DOHH2 (cell line): ENCODE results near the gene ADAMTS12.

Experiments used
- H3F3A ChIP-seq: fragments of 200-600 bp; sonication (generic), shearing (Covaris generic); 2 replicates; pipeline ENCODE4 v1.6.0; 2016; ENCODE audit warnings: antibody characterized with exemption, mild to moderate bottlenecking; ENCODE audit not compliant: control insufficient read depth, insufficient read depth
- H3K27ac ChIP-seq: fragments of 200-600 bp; sonication (generic); 2 replicates; pipeline ENCODE4 v1.5.1; 2014; ENCODE audit warnings: low read depth, mild to moderate bottlenecking, low read length, moderate library complexity
- H3K27me3 ChIP-seq: fragments of 200-600 bp; sonication (generic); 2 replicates; pipeline ENCODE4 v1.6.1; 2014; ENCODE audit warnings: mild to moderate bottlenecking, low read length, mixed read lengths; ENCODE audit not compliant: control insufficient read depth
- H3K36me3 ChIP-seq: fragments of 200-600 bp; sonication (generic); 2 replicates; pipeline ENCODE4 v1.6.1; 2014; ENCODE audit warnings: mild to moderate bottlenecking, low read length, moderate library complexity, mixed read lengths; ENCODE audit not compliant: control insufficient read depth
- H3K4me1 ChIP-seq: fragments of 200-600 bp; sonication (generic); 2 replicates; pipeline ENCODE4 v1.6.1; 2014; ENCODE audit warnings: mild to moderate bottlenecking, low read length, mixed read lengths; ENCODE audit not compliant: control insufficient read depth
- H3K4me2 ChIP-seq: fragments of 200-600 bp; sonication (generic); 2 replicates; pipeline ENCODE4 v1.6.0; 2014; ENCODE audit warnings: mild to moderate bottlenecking, low read length, moderate library complexity
- H3K4me3 ChIP-seq: fragments of 200-600 bp; sonication (generic); 2 replicates; pipeline ENCODE4 v1.5.1; 2014; ENCODE audit warnings: mild to moderate bottlenecking, low read length, mixed read lengths
- H3K79me2 ChIP-seq: fragments of 200-600 bp; sonication (generic); 2 replicates; pipeline ENCODE4 v1.6.1; 2014; ENCODE audit warnings: mild to moderate bottlenecking, low read length, mixed read lengths; ENCODE audit not compliant: control insufficient read depth
- H3K9me2 ChIP-seq: fragments of 200-600 bp; sonication (generic); replicated peaks from 2 replicates; pipeline ENCODE4 v1.6.1; 2014; ENCODE audit warnings: mild to moderate bottlenecking, low read length, mixed read lengths; ENCODE audit not compliant: control insufficient read depth
- H3K9me3 ChIP-seq: fragments of 200-600 bp; sonication (generic); 2 replicates; pipeline ENCODE4 v1.6.1; 2014; ENCODE audit warnings: antibody characterized with exemption, low read length, mixed read lengths; ENCODE audit not compliant: control insufficient read depth, insufficient read depth
- H4K20me1 ChIP-seq: fragments of 200-600 bp; sonication (generic); 2 replicates; pipeline ENCODE4 v1.6.0; 2014; ENCODE audit warnings: low read depth, mild to moderate bottlenecking, antibody characterized with exemption, low read length, moderate library complexity; ENCODE audit not compliant: control insufficient read depth, insufficient read depth
- CTCF ChIP-seq: fragments of 200-600 bp; sonication (generic); IDR thresholded peaks from one replicate; pipeline ENCODE4 v1.5.1; 2014; ENCODE audit warnings: antibody characterized with exemption, mild to moderate bottlenecking, low read depth, low read length; ENCODE audit not compliant: poor library complexity, severe bottlenecking
- EZH2phosphoT487 ChIP-seq: fragments of 200-600 bp; sonication (generic); IDR thresholded peaks from 2 replicates; pipeline ENCODE4 v1.6.1; 2017; ENCODE audit warnings: borderline replicate concordance, mild to moderate bottlenecking, antibody characterized with exemption, low read length, moderate library complexity, mixed read lengths

ADAMTS12 gene

DNA sequence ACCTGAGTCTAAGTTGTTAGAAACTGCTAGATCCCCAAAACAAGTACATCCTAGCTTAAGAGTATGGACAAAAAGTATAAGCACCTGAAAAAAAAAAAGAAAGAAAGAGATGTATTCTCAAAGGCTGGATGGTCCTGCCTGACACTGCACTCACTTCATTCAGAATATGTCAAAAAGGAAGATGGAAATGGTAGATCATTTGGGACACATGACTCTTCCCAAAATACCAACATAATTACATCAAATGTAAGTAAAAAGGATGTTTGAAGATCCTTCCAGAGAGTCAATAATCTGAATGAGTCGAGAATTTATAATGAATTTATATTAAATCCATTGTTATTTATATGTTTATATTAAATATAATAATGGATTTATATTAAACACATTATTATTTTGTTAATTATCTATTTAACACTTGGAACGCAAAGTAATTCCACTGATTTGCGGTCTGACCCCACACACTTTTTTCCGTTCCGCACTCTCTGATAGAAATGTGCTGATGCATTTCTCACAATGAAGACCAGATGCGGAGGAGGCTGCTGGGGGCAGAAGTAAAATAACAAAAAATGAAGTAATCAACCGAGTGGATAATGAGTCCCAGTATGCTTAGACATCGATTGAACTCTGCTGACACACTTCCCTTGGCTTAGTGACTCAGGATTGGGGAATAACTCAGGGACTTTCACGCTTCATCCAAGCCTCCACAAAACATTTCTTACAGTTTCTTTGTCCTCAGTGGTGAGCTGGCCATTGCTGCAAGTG lies 201.2 kb downstream of the ADAMTS12 start:
- no peaks in the 10 kb centered on the region for H3K9me3 ChIP-seq
- no peaks in the 10 kb centered on the region for H3F3A ChIP-seq
- H3K4me3 ChIP-seq: no peak overlapping the region
- no peak overlapping the region for H3K4me2 ChIP-seq
- H3K36me3 ChIP-seq: no peaks in the 10 kb centered on the region
- H3K27ac ChIP-seq: no peak overlapping the region
- H3K79me2 ChIP-seq: no peaks in the 10 kb centered on the region
- H3K9me2 ChIP-seq: no peaks in the 10 kb centered on the region
- H3K27me3 ChIP-seq: 0 out of 2 replicates have a peak, but pooled peaks cover 2% of the 10 kb centered on the region
- no peaks in the 10 kb centered on the region for H4K20me1 ChIP-seq
- H3K4me1 ChIP-seq: no peaks in the 10 kb centered on the region
- TF ChIP-seq EZH2phosphoT487 (no peak), CTCF (no peak)

GRCh38 chr5:33688526-33688925 lies 203.3 kb downstream of the ADAMTS12 start:
- no peak overlapping the region for H3K4me3 ChIP-seq
- no peak for TF ChIP-seq CTCF
- no peak for TF ChIP-seq EZH2phosphoT487

GRCh38 chr5:33688066-33688465 lies 203.7 kb downstream of the ADAMTS12 start:
- Histone ChIP-seq H3K9me2 (no peaks in the 10 kb centered on the region), H3K27ac (no peak overlapping the region), H3K9me3 (no peaks in the 10 kb centered on the region), H4K20me1 (no peaks in the 10 kb centered on the region), H3F3A (no peaks in the 10 kb centered on the region), H3K27me3 (peaks cover 12% of the 10 kb centered on the region; the same call in 1 of the 2 replicates), H3K36me3 (no peaks in the 10 kb centered on the region), H3K4me3 (no peak overlapping the region), H3K79me2 (no peaks in the 10 kb centered on the region), H3K4me1 (no peaks in the 10 kb centered on the region), H3K4me2 (no peak overlapping the region)
- TF ChIP-seq EZH2phosphoT487 (no peak), CTCF (no peak)

More at GRCh38 chr5:33688526-33688925, 203.3 kb downstream of the ADAMTS12 start:
- H3K27ac ChIP-seq: no peak overlapping the region
- no peaks in the 10 kb centered on the region for H4K20me1 ChIP-seq
- H3K27me3 ChIP-seq: peaks cover 12% of the 10 kb centered on the region; the same call in 1 of the 2 replicates
- H3K79me2 ChIP-seq: no peaks in the 10 kb centered on the region
- no peaks in the 10 kb centered on the region for H3K9me2 ChIP-seq
- no peaks in the 10 kb centered on the region for H3K9me3 ChIP-seq
- H3K36me3 ChIP-seq: no peaks in the 10 kb centered on the region
- no peaks in the 10 kb centered on the region for H3F3A ChIP-seq
- no peak overlapping the region for H3K4me2 ChIP-seq
- H3K4me1 ChIP-seq: no peaks in the 10 kb centered on the region
